Psoas muscle (tissue), 8 donors: ENCODE measurements around the gene ZCCHC3. TPM values are rescaled to one million over a fixed set of nuclear protein-coding genes. Genes with fewer than 3 reads are reported as not detected.
A peak's percentile ranks its signal among the peaks of the same experiment; 100 is the strongest.

Experiments
- ATAC-seq, 4 donors: fragments of 200-7000 bp; cut with Tn5 transposase; one replicate each; pipeline ENCODE4 v1.9.1; 2020; ENCODE audit warnings: moderate library complexity in 3 of 4, mild to moderate bottlenecking in 2 of 4
- DNase-seq, 2 donors: peaks; one replicate each; pipeline ENCODE4 v3.0.0-alpha.2; 2020
- H3K27ac ChIP-seq: fragments of 200-600 bp; one replicate; pipeline ENCODE4 v1.8.0; 2022
- H3K27me3 ChIP-seq, 3 donors: fragments of 200-600 bp in 1 of 3; one replicate each; pipeline versions ENCODE4 v1.6.1 to v1.8.0; 2013 to 2022; ENCODE audit warnings: low read length in 2 of 3, mild to moderate bottlenecking in 2 of 3, moderate library complexity in 1 of 3; ENCODE audit not compliant: insufficient read depth in 3 of 3
- H3K36me3 ChIP-seq, 2 donors: fragments of 200-600 bp in 1 of 2; one replicate each; pipeline versions ENCODE4 v1.6.1 to v1.8.0; 2013 to 2022; ENCODE audit warnings: low read depth in 1 of 2, mild to moderate bottlenecking in 1 of 2, moderate library complexity in 1 of 2; ENCODE audit not compliant: insufficient read depth in 1 of 2
- H3K4me1 ChIP-seq: fragments of 200-600 bp; one replicate; pipeline ENCODE4 v1.8.0; 2022
- H3K4me3 ChIP-seq: fragments of 200-600 bp; one replicate; pipeline ENCODE4 v1.8.0; 2022; ENCODE audit warnings: mild to moderate bottlenecking
- H3K9me3 ChIP-seq: fragments of 200-600 bp; one replicate; pipeline ENCODE4 v1.8.0; 2022
- CTCF ChIP-seq: fragments of 200-600 bp; IDR thresholded peaks from one replicate; pipeline ENCODE4 v1.8.0; 2022; ENCODE audit warnings: antibody characterized with exemption
- WGBS, 3 donors: extraction: QIAGEN DNeasy Blood & Tissue Kit; methylation state at CpG; one replicate each; pipeline versions ENCODE4 v1.1.6 to v1.1.7; 2013; 5-methylcytosine and 5-hydroxymethylcytosine counted together
- intact Hi-C, 2 donors: fragments of 100-400 bp; cut with DNase I; formaldehyde crosslinking; loops; one replicate each; pipeline versions ENCODE4 v1.11.0 to v1.14.2; 2022
- polyA plus RNA-seq, 3 donors: library from polyadenylated mRNA; stranded (reverse); fragments of 200-250 nt; gene quantifications; one replicate each; pipeline ENCODE4 v1.2.3, GENCODE V29; 2013
- total RNA-seq, 4 donors: library from RNA; stranded (reverse); fragmentation: NEBNext Ultra II Directional in 2 of 4; extraction: Animal tissue kit (Norgen Biotek cat#: 25700) in 2 of 4; gene quantifications; one replicate each; pipeline versions ENCODE4 v1.2.1 to v1.2.4, GENCODE V29; 2021 to 2023
- donor health status: healthy with polysubstance abuse.
- donor health status: DM: no; HTN: no; CAD: no; lungs with moderate emphysema.
- donor health status: Bipolar disorder and iron deficiency.
- donor health status: healthy.
- donor health status: DM: yes; HTN: yes; CAD: no.
- donor health status: DM: no; HTN: no; CAD: no.
- donor health status: DM: no; HTN: no; CAD: no.
- donor health status: DM: yes; HTN: yes; CAD: no.

Gene ZCCHC3
- total and polyA plus RNA-seq, 7 donors, result 6.8 to 10.2 (median 9.3) TPM

- Histone ChIP-seq H3K9me3 (no peaks in the 10 kb centered on the region), H3K4me3 (peak overlapping the region; percentile 60), H3K36me3 (no peaks in the 10 kb centered on the region), H3K27ac (peak overlapping the region; percentile 34), H3K27me3 (no peaks in the 10 kb centered on the region), H3K4me1 (no peaks in the 10 kb centered on the region)
- intact Hi-C loops, result no loop called here
- peak in 1 of 4 donors; percentile 33 for ATAC-seq
- 5 to 15% (median 12%) methylated on average over 6 of the region's 6 CpGs for WGBS, 3 donors
- no peak for TF ChIP-seq CTCF
- no peak for DNase-seq
Measured at GRCh38 chr20:309306-309840, 12.0 kb downstream of the ZCCHC3 start.

GRCh38 chr20:309841-310644 lies 12.7 kb downstream of the ZCCHC3 start:
- 3 to 6% (median 5%) methylated on average over 27 to 31 of the region's 31 CpGs for WGBS, 3 donors
- Histone ChIP-seq H3K4me3 (peak overlapping the region; percentile 60), H3K27me3 (no peaks in the 10 kb centered on the region), H3K9me3 (no peaks in the 10 kb centered on the region), H3K36me3 (no peaks in the 10 kb centered on the region), H3K4me1 (no peaks in the 10 kb centered on the region), H3K27ac (peak overlapping the region; percentile 41)
- DNase-seq, result peak; percentile 98
- ATAC-seq, result peak; percentile 99 to 100 (median 100)
- no peak for TF ChIP-seq CTCF
- intact Hi-C loops, result no loop called here

GRCh38 chr20:310645-311044 lies 13.3 kb downstream of the ZCCHC3 start:
- H3K9me3 ChIP-seq, result no peaks in the 10 kb centered on the region
- ATAC-seq, result no peak
- H3K27ac ChIP-seq, result no peak overlapping the region

DNA sequence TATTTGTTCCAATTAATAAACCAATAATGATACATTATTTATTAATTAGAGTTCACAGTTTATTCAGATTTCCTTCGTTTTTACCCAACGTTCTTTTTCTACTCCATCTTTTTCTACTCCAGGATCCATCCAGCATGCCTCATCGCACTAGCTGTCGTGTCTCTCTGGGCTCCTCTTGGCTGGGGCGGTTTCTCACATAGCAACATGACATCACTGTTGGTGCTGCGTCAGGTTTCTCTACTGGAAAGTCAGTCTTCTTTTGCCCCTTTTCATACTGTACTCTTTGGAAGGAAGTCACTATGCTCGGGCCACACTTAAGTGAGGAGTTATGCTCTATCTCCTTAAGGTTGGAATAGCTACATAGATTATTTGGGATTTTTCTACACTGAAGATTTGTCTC lies 14.2 kb downstream of the ZCCHC3 start:
- Histone ChIP-seq H3K4me3 (no peak overlapping the region), H3K27ac (no peak overlapping the region), H3K4me1 (no peaks in the 10 kb centered on the region), H3K27me3 (no peaks in the 10 kb centered on the region), H3K9me3 (no peaks in the 10 kb centered on the region), H3K36me3 (no peaks in the 10 kb centered on the region)
- intact Hi-C loops, result no loop called here
- no peak for ATAC-seq
- no peak for DNase-seq
- TF ChIP-seq CTCF, result no peak
- WGBS, 3 donors, result 72 to 80% (median 77%) methylated on average over 7 of the region's 7 CpGs

More at GRCh38 chr20:310645-311044, 13.3 kb downstream of the ZCCHC3 start:
- Histone ChIP-seq H3K4me3 (peak overlapping the region; percentile 60), H3K4me1 (no peaks in the 10 kb centered on the region), H3K27me3 (no peaks in the 10 kb centered on the region), H3K36me3 (no peaks in the 10 kb centered on the region)
- WGBS, 3 donors, result 4 to 5% (median 4%) methylated on average over 7 of the region's 7 CpGs
- intact Hi-C loops, result no loop called here
- no peak for DNase-seq
- TF ChIP-seq CTCF, result no peak
